GM21423 (cell line): ENCODE results near the gene BRD7.
"Not testable (repeated sequence)": the region's sequence is repeated elsewhere in the genome, so short reads cannot be mapped to it uniquely, and the experiment has no call there.

ENCODE experiments used
- ATAC-seq: cut with Tn5 transposase; IDR thresholded peaks from one replicate; pipeline ENCODE4 v1.9.1; 2021; ENCODE audit warnings: mild to moderate bottlenecking, moderate library complexity; ENCODE audit not compliant: unreplicated experiment

Gene BRD7

GRCh38 chr16:50360033-50360778 lies 8.6 kb downstream of the BRD7 start:
- ATAC-seq, result no peak

- no peak for ATAC-seq
Measured at GRCh38 chr16:50359626-50360025, 9.2 kb downstream of the BRD7 start.

GRCh38 chr16:50354629-50355456 lies 13.9 kb downstream of the BRD7 start:
- no peak for ATAC-seq

- no peak for ATAC-seq
Measured at GRCh38 chr16:50354082-50354481, 14.7 kb downstream of the BRD7 start.

- no peak for ATAC-seq
Measured at GRCh38 chr16:50351952-50352351, 16.8 kb downstream of the BRD7 start.

GRCh38 chr16:50351116-50351515 lies 17.7 kb downstream of the BRD7 start:
- ATAC-seq, result no peak

GRCh38 chr16:50345210-50345609 lies 23.6 kb downstream of the BRD7 start:
- ATAC-seq, result not testable (repeated sequence)

- ATAC-seq, result not testable (repeated sequence)
Measured at GRCh38 chr16:50343566-50343965, 25.2 kb downstream of the BRD7 start.

GRCh38 chr16:50340578-50340977 lies 28.2 kb downstream of the BRD7 start:
- no peak for ATAC-seq

GRCh38 chr16:50338371-50339231 lies 30.2 kb downstream of the BRD7 start:
- ATAC-seq, result no peak

GRCh38 chr16:50336884-50337283 lies 31.9 kb downstream of the BRD7 start:
- ATAC-seq, result no peak

GRCh38 chr16:50335196-50335958 lies 33.4 kb downstream of the BRD7 start:
- peak; percentile 74 for ATAC-seq

- ATAC-seq, result no peak
Measured at GRCh38 chr16:50334106-50334975, 34.4 kb downstream of the BRD7 start.

GRCh38 chr16:50332599-50332998 lies 36.2 kb downstream of the BRD7 start:
- no peak for ATAC-seq

GRCh38 chr16:50331570-50331969 lies 37.2 kb downstream of the BRD7 start:
- no peak for ATAC-seq

GRCh38 chr16:50329446-50330189 lies 39.2 kb downstream of the BRD7 start:
- ATAC-seq, result no peak

GRCh38 chr16:50326835-50327465 lies 41.8 kb downstream of the BRD7 start:
- peak; percentile 62 for ATAC-seq

- no peak for ATAC-seq
Measured at GRCh38 chr16:50326264-50326663, 42.5 kb downstream of the BRD7 start.
